ENCODE measurements around the gene THRB. TPM values are rescaled to one million over a fixed set of nuclear protein-coding genes. Genes with fewer than 3 reads are reported as not detected.

The THRB gene
- polyA plus RNA-seq, 1 of the 3 experiments (the other 2 are of a cell fraction): 0.02 TPM

GRCh38 chr3:24255414-24255813 is 239.2 kb downstream of the THRB start:
- Histone ChIP-seq H3K27ac (ENCODE audit: low read depth in 2 of 2, low read length in 1 of 2) (no peak overlapping the region; a peak in 1 of 4 replicates), H2AFZ (ENCODE audit: low read depth) (no peak overlapping the region), H3K4me3 (ENCODE audit: low read depth in 2 of 2, low read length in 1 of 2) (no peak overlapping the region), H4K20me1 (ENCODE audit: insufficient read depth) (no peaks in the 10 kb centered on the region), H3K4me2 (no peak overlapping the region), H3F3A (replicated peaks; ENCODE audit: insufficient read depth) (peaks cover 12% of the 10 kb centered on the region), H3K36me3 (replicated peaks in 1 of 2; ENCODE audit: control insufficient read depth in 1 of 2, insufficient read depth in 2 of 2, low read length in 1 of 2) (no peaks in the 10 kb centered on the region), H3K9me3 (no peaks in the 10 kb centered on the region), H3K79me2 (ENCODE audit: insufficient read depth) (no peaks in the 10 kb centered on the region), H3K4me1 (ENCODE audit: control insufficient read depth in 1 of 2, insufficient read depth in 2 of 2, low read depth in 1 of 2, low read length in 1 of 2) (peaks cover 0 to 4% of the 10 kb centered on the region in 2 experiments; a peak in 1 of 4 replicates), H3K27me3 (ENCODE audit: insufficient read depth) (peaks cover under 1% of the 10 kb centered on the region; the same call in 1 of the 2 replicates), H3K9me2 (no peaks in the 10 kb centered on the region), H3K9ac (no peak overlapping the region)
- TF ChIP-seq, protein P1, sequence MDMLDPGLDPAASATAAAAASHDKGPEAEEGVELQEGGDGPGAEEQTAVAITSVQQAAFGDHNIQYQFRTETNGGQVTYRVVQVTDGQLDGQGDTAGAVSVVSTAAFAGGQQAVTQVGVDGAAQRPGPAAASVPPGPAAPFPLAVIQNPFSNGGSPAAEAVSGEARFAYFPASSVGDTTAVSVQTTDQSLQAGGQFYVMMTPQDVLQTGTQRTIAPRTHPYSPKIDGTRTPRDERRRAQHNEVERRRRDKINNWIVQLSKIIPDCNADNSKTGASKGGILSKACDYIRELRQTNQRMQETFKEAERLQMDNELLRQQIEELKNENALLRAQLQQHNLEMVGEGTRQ (IDR thresholded peaks at IDR 0.05; ENCODE audit: borderline replicate concordance, low read depth, low read length): no peak
- TF ChIP-seq YY1 (IDR thresholded peaks at IDR 0.05; ENCODE audit: low read depth): no peak
- TF ChIP-seq, protein P2, sequence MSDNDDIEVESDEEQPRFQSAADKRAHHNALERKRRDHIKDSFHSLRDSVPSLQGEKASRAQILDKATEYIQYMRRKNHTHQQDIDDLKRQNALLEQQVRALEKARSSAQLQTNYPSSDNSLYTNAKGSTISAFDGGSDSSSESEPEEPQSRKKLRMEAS (IDR thresholded peaks at IDR 0.05; ENCODE audit: low read depth): no peak
- TF ChIP-seq ELF1 (IDR thresholded peaks at IDR 0.05): no peak
- no peak for TF ChIP-seq EZH2phosphoT487 (IDR thresholded peaks at IDR 0.05; ENCODE audit: borderline replicate concordance, low read depth)
- TF ChIP-seq FOXM1 (IDR thresholded peaks at IDR 0.05; ENCODE audit: low read depth): no peak
- TF ChIP-seq, protein P3, sequence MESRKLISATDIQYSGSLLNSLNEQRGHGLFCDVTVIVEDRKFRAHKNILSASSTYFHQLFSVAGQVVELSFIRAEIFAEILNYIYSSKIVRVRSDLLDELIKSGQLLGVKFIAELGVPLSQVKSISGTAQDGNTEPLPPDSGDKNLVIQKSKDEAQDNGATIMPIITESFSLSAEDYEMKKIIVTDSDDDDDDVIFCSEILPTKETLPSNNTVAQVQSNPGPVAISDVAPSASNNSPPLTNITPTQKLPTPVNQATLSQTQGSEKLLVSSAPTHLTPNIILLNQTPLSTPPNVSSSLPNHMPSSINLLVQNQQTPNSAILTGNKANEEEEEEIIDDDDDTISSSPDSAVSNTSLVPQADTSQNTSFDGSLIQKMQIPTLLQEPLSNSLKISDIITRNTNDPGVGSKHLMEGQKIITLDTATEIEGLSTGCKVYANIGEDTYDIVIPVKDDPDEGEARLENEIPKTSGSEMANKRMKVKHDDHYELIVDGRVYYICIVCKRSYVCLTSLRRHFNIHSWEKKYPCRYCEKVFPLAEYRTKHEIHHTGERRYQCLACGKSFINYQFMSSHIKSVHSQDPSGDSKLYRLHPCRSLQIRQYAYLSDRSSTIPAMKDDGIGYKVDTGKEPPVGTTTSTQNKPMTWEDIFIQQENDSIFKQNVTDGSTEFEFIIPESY (IDR thresholded peaks at IDR 0.05; ENCODE audit: borderline replicate concordance, low read depth): no peak
- TF ChIP-seq GABPA (IDR thresholded peaks at IDR 0.05; ENCODE audit: low read depth): no peak
- no peak for TF ChIP-seq JUND (IDR thresholded peaks at IDR 0.05)
- no peak for TF ChIP-seq FOSL2 (IDR thresholded peaks at IDR 0.05; ENCODE audit: borderline replicate concordance, low read depth)
- TF ChIP-seq TCF12 (IDR thresholded peaks at IDR 0.05): no peak
- no peak for TF ChIP-seq TAF1 (IDR thresholded peaks at IDR 0.05; ENCODE audit: borderline replicate concordance, low read depth, low read length)
- TF ChIP-seq EP300 (IDR thresholded peaks at IDR 0.05; ENCODE audit: borderline replicate concordance in 1 of 2, low read depth in 1 of 2, low read length in 1 of 2): no peak
- no peak for TF ChIP-seq CHD2 (IDR thresholded peaks at IDR 0.05; ENCODE audit: low read length, partially characterized antibody)
- no peak for DNase-seq
- POLR2A ChIA-PET: no interaction called here
- CTCF ChIA-PET: interaction anchor here (0.8 to 2.3 kb wide), 3 partner anchors 9 to 429 kb away, joined by 3 to 7 read pairs (median 3); no protein-coding TSS in a partner anchor
- WGBS (ENCODE audit: low lambda C conversion rate): 88% methylated on average over 2 of the region's 2 CpGs

- Histone ChIP-seq H3F3A (replicated peaks; ENCODE audit: insufficient read depth) (peaks cover 12% of the 10 kb centered on the region), H3K4me3 (ENCODE audit: low read depth in 2 of 2, low read length in 1 of 2) (no peak overlapping the region), H4K20me1 (ENCODE audit: insufficient read depth) (no peaks in the 10 kb centered on the region), H3K4me2 (peak overlapping the region; percentile 30; the same call in 1 of the 2 replicates), H3K9me2 (no peaks in the 10 kb centered on the region), H3K79me2 (ENCODE audit: insufficient read depth) (no peaks in the 10 kb centered on the region), H3K9ac (no peak overlapping the region), H3K9me3 (no peaks in the 10 kb centered on the region), H3K27me3 (ENCODE audit: insufficient read depth) (peaks cover 4% of the 10 kb centered on the region; the same call in 1 of the 2 replicates), H2AFZ (ENCODE audit: low read depth) (no peak overlapping the region), H3K4me1 (ENCODE audit: control insufficient read depth in 1 of 2, insufficient read depth in 2 of 2, low read depth in 1 of 2, low read length in 1 of 2) (0 out of 4 replicates have a peak, but pooled peaks cover 0 to 4% of the 10 kb centered on the region in 2 experiments), H3K36me3 (replicated peaks in 1 of 2; ENCODE audit: control insufficient read depth in 1 of 2, insufficient read depth in 2 of 2, low read length in 1 of 2) (no peaks in the 10 kb centered on the region), H3K27ac (ENCODE audit: low read depth in 2 of 2, low read length in 1 of 2) (peak overlapping the region in 1 of 2 experiments; percentile 46; a peak in 2 of 4 replicates)
- ChIA-PET CTCF (interaction anchor here (2.3 kb wide), 1 partner anchor 69 kb away, joined by 7 read pairs; no protein-coding TSS in a partner anchor), POLR2A (no interaction called here)
- DNase-seq: no peak
- WGBS (ENCODE audit: low lambda C conversion rate): 17% methylated on average over 1 of the region's 1 CpG
- TF ChIP-seq TAF1 (IDR thresholded peaks at IDR 0.05; ENCODE audit: borderline replicate concordance, low read depth, low read length): no peak
- TF ChIP-seq FOXJ3 (CRISPR knock-in tag; IDR thresholded peaks at IDR 0.05): no peak
- TF ChIP-seq RCOR1 (IDR thresholded peaks at IDR 0.05; ENCODE audit: low read length): no peak
- TF ChIP-seq SMC3 (IDR thresholded peaks at IDR 0.05; ENCODE audit: low read depth, low read length): no peak
- no peak; the same call in 1 of the 2 replicates for TF ChIP-seq MEF2A (IDR thresholded peaks at IDR 0.05; ENCODE audit: borderline replicate concordance, low read depth)
- TF ChIP-seq, protein P4, sequence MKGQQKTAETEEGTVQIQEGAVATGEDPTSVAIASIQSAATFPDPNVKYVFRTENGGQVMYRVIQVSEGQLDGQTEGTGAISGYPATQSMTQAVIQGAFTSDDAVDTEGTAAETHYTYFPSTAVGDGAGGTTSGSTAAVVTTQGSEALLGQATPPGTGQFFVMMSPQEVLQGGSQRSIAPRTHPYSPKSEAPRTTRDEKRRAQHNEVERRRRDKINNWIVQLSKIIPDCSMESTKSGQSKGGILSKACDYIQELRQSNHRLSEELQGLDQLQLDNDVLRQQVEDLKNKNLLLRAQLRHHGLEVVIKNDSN (IDR thresholded peaks at IDR 0.05; ENCODE audit: borderline replicate concordance, low read depth): no peak
- TF ChIP-seq, protein P5, sequence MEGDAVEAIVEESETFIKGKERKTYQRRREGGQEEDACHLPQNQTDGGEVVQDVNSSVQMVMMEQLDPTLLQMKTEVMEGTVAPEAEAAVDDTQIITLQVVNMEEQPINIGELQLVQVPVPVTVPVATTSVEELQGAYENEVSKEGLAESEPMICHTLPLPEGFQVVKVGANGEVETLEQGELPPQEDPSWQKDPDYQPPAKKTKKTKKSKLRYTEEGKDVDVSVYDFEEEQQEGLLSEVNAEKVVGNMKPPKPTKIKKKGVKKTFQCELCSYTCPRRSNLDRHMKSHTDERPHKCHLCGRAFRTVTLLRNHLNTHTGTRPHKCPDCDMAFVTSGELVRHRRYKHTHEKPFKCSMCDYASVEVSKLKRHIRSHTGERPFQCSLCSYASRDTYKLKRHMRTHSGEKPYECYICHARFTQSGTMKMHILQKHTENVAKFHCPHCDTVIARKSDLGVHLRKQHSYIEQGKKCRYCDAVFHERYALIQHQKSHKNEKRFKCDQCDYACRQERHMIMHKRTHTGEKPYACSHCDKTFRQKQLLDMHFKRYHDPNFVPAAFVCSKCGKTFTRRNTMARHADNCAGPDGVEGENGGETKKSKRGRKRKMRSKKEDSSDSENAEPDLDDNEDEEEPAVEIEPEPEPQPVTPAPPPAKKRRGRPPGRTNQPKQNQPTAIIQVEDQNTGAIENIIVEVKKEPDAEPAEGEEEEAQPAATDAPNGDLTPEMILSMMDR (IDR thresholded peaks at IDR 0.05): no peak
- TF ChIP-seq PBX3 (IDR thresholded peaks at IDR 0.05): peak; percentile 85
- TF ChIP-seq FOXM1 (IDR thresholded peaks at IDR 0.05; ENCODE audit: low read depth): no peak
- TF ChIP-seq GABPA (IDR thresholded peaks at IDR 0.05; ENCODE audit: low read depth): no peak
- peak in 1 of 2 experiments; percentile 72; a peak in 1 of 4 replicates for TF ChIP-seq EP300 (IDR thresholded peaks at IDR 0.05; ENCODE audit: borderline replicate concordance in 1 of 2, low read depth in 1 of 2, low read length in 1 of 2)
- TF ChIP-seq FOSL2 (IDR thresholded peaks at IDR 0.05; ENCODE audit: borderline replicate concordance, low read depth): peak; percentile 78
Observed at GRCh38 chr3:24254649-24255048, 240.0 kb downstream of the THRB start.
